ENCODE measurements around the gene MT1H. TPM values are rescaled to one million over a fixed set of nuclear protein-coding genes. Genes with fewer than 3 reads are reported as not detected.

MT1H gene
- total and polyA plus RNA-seq, 2 of the 13 experiments (the other 11 are each of a cell fraction or from before 2014, with no cell fraction given) = 0.60 TPM; not detected in 1

DNA sequence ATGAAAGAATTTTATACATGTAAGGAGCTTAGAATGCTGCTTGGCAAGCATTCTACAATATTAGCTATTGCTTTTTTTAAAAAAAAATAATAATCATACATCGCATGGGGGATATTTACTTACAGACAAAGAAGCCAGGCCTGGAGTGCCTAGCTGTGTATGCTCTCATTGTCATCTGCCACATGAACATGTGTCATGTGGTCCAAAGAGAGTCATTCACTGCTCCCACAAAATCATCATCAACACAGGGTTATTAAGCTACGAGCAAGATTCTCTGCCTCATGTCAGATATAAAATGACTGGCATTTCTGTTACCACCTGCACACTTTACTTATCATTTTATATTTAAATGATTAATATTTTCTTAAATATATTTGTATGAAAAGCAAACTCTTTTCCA, 46.0 kb upstream of the MT1H start:
- H2AFZ ChIP-seq (ENCODE audit: low read length) = no peak overlapping the region
- FAIRE-seq (no peak), ATAC-seq (no peak), DNase-seq (ENCODE audit: low spot score) (no peak)
- H3K4me1 ChIP-seq (ENCODE audit: insufficient read depth, low read length) = peaks cover 58% of the 10 kb centered on the region
- ChIA-PET CTCF (ENCODE audit: low intra/inter-chr PET ratio, low total read pairs) (no interaction called here), POLR2A (interaction anchor here (1.2 to 4.8 kb wide), 3 partner anchors 13 to 59 kb away, joined by 3 to 83 read pairs (median 4); partner anchors contain the start of genes MT1X and MT2A)
- no peak overlapping the region for H3K4me2 ChIP-seq (ENCODE audit: low read depth, low read length)
- intact Hi-C loops (cut with micrococcal nuclease; ENCODE audit: unreplicated experiment) (no loop called here), in situ Hi-C loops (cut with HindIII; ENCODE audit: extremely low pct_ligation_motif_present, low pct_unique_long_range_greater_than_20kb) (no loop called here)
- H3K4me3 ChIP-seq (replicated peaks in 1 of 3; ENCODE audit: insufficient read depth in 1 of 3, low read depth in 2 of 3, low read length in 3 of 3) = no peak overlapping the region
- no peak overlapping the region for H3K9ac ChIP-seq (ENCODE audit: insufficient read depth, low read depth, low read length)
- H3K36me3 ChIP-seq (replicated peaks in 1 of 2; ENCODE audit: control insufficient read depth in 1 of 2, insufficient read depth in 2 of 2, low read length in 2 of 2) = no peaks in the 10 kb centered on the region
- H3K9me3 ChIP-seq (ENCODE audit: low read length) = no peaks in the 10 kb centered on the region
- no TSS peak for BruUV-seq (replicated peaks)
- TF ChIP-seq NFE2L1 (CRISPR knock-in tag; IDR thresholded peaks at IDR 0.05; ENCODE audit: borderline replicate concordance) (no peak), RFXANK (CRISPR knock-in tag; IDR thresholded peaks at IDR 0.05) (no peak), ZNF180 (CRISPR knock-in tag; IDR thresholded peaks at IDR 0.05; ENCODE audit: borderline replicate concordance, low read depth) (no peak), ZNF138 (CRISPR knock-in tag; IDR thresholded peaks at IDR 0.05; ENCODE audit: low read depth) (no peak), SP5 (CRISPR knock-in tag; IDR thresholded peaks at IDR 0.05; ENCODE audit: borderline replicate concordance, low read depth) (no peak), KDM5A (IDR thresholded peaks at IDR 0.05; ENCODE audit: borderline replicate concordance, low read length) (no peak), ZC3H4 (CRISPR knock-in tag; IDR thresholded peaks at IDR 0.05; ENCODE audit: borderline replicate concordance) (no peak), DR1 (CRISPR knock-in tag; IDR thresholded peaks at IDR 0.05) (no peak)
- TF ChIP-seq, protein P1, sequence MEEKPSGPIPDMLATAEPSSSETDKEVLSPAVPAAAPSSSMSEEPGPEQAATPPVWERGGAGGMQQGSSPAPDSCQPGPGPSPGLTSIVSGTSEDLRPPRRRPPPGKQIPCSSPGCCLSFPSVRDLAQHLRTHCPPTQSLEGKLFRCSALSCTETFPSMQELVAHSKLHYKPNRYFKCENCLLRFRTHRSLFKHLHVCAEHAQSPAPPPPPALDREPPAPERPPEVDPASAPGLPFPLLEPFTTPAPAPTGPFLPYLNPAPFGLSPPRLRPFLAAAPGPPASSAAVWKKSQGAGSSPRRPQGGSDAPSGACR (CRISPR knock-in tag; IDR thresholded peaks at IDR 0.05) = no peak
- TF ChIP-seq, protein P2, sequence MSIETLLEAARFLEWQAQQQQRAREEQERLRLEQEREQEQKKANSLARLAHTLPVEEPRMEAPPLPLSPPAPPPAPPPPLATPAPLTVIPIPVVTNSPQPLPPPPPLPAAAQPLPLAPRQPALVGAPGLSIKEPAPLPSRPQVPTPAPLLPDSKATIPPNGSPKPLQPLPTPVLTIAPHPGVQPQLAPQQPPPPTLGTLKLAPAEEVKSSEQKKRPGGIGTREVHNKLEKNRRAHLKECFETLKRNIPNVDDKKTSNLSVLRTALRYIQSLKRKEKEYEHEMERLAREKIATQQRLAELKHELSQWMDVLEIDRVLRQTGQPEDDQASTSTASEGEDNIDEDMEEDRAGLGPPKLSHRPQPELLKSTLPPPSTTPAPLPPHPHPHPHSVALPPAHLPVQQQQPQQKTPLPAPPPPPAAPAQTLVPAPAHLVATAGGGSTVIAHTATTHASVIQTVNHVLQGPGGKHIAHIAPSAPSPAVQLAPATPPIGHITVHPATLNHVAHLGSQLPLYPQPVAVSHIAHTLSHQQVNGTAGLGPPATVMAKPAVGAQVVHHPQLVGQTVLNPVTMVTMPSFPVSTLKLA (IDR thresholded peaks at IDR 0.05) = no peak
- TF ChIP-seq, protein P3, sequence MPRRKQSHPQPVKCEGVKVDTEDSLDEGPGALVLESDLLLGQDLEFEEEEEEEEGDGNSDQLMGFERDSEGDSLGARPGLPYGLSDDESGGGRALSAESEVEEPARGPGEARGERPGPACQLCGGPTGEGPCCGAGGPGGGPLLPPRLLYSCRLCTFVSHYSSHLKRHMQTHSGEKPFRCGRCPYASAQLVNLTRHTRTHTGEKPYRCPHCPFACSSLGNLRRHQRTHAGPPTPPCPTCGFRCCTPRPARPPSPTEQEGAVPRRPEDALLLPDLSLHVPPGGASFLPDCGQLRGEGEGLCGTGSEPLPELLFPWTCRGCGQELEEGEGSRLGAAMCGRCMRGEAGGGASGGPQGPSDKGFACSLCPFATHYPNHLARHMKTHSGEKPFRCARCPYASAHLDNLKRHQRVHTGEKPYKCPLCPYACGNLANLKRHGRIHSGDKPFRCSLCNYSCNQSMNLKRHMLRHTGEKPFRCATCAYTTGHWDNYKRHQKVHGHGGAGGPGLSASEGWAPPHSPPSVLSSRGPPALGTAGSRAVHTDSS (CRISPR knock-in tag; conservative IDR thresholded peaks at IDR 0.05) = no peak
- TF ChIP-seq, protein P4, sequence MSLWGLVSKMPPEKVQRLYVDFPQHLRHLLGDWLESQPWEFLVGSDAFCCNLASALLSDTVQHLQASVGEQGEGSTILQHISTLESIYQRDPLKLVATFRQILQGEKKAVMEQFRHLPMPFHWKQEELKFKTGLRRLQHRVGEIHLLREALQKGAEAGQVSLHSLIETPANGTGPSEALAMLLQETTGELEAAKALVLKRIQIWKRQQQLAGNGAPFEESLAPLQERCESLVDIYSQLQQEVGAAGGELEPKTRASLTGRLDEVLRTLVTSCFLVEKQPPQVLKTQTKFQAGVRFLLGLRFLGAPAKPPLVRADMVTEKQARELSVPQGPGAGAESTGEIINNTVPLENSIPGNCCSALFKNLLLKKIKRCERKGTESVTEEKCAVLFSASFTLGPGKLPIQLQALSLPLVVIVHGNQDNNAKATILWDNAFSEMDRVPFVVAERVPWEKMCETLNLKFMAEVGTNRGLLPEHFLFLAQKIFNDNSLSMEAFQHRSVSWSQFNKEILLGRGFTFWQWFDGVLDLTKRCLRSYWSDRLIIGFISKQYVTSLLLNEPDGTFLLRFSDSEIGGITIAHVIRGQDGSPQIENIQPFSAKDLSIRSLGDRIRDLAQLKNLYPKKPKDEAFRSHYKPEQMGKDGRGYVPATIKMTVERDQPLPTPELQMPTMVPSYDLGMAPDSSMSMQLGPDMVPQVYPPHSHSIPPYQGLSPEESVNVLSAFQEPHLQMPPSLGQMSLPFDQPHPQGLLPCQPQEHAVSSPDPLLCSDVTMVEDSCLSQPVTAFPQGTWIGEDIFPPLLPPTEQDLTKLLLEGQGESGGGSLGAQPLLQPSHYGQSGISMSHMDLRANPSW (CRISPR knock-in tag; IDR thresholded peaks at IDR 0.05; ENCODE audit: borderline replicate concordance) = no peak
- TF ChIP-seq, protein P5, sequence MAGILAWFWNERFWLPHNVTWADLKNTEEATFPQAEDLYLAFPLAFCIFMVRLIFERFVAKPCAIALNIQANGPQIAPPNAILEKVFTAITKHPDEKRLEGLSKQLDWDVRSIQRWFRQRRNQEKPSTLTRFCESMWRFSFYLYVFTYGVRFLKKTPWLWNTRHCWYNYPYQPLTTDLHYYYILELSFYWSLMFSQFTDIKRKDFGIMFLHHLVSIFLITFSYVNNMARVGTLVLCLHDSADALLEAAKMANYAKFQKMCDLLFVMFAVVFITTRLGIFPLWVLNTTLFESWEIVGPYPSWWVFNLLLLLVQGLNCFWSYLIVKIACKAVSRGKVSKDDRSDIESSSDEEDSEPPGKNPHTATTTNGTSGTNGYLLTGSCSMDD (CRISPR knock-in tag; IDR thresholded peaks at IDR 0.05) = no peak
- H3K27ac ChIP-seq (ENCODE audit: extremely low read length, insufficient read depth, low read length) = no peak overlapping the region
- WGBS (ENCODE audit: low lambda C conversion rate) = 83% methylated on average over 2 of the region's 2 CpGs
- no peaks in the 10 kb centered on the region for H3K79me2 ChIP-seq (ENCODE audit: insufficient read depth, low read length)
- H3K27me3 ChIP-seq (ENCODE audit: control insufficient read depth in 1 of 2, insufficient read depth in 2 of 2, low read length in 2 of 2) = peaks cover 2 to 29% of the 10 kb centered on the region in 2 experiments; a peak in 4 of 5 replicates
- no peaks in the 10 kb centered on the region for H4K20me1 ChIP-seq (ENCODE audit: insufficient read depth, low read length)

All from HepG2 (cell line).